Measurements from ENCODE around the gene SHKBP1.

- TF ChIP-seq POLR2A (IDR thresholded peaks at IDR 0.05; ENCODE audit: low read depth, low read length) (no peak), POLR2AphosphoS5 (IDR thresholded peaks at IDR 0.05; ENCODE audit: low read depth, low read length) (no peak), TAF1 (IDR thresholded peaks at IDR 0.05; ENCODE audit: borderline replicate concordance, low read depth, low read length) (no peak)
These were observed 37.6 kb upstream of the SHKBP1 start for GRCh38 chr19:40539070-40539469.
